NB4 (cell line): ENCODE measurements around the gene NRM.
A peak's percentile ranks its signal among the peaks of the same experiment; 100 is the strongest.

Experiments used
- DNase-seq: peaks from one replicate; pipeline ENCODE4 v3.0.0; 2010; ENCODE audit warnings: low read depth
- H3K4me3 ChIP-seq: one replicate; pipeline ENCODE4 v1.5.1; 2011; ENCODE audit warnings: mild to moderate bottlenecking, low read depth, low read length, moderate library complexity
- MAX ChIP-seq: IDR thresholded peaks from 2 replicates; pipeline ENCODE4 v1.6.1; 2011; ENCODE audit warnings: low read depth, low read length
- MYC ChIP-seq: IDR thresholded peaks from 2 replicates; pipeline ENCODE4 v1.6.1; 2011; ENCODE audit warnings: low read depth, low read length
- POLR2A ChIP-seq: IDR thresholded peaks from 2 replicates; pipeline ENCODE4 v1.6.1; 2011; ENCODE audit warnings: mild to moderate bottlenecking; ENCODE audit not compliant: insufficient read length; ENCODE audit errors: extremely low read depth
- TF ChIP-seq, protein P1 (sequence below): IDR thresholded peaks from one replicate; pipeline ENCODE4 v1.5.1; 2012; ENCODE audit warnings: low read depth, low read length

Gene NRM

DNA sequence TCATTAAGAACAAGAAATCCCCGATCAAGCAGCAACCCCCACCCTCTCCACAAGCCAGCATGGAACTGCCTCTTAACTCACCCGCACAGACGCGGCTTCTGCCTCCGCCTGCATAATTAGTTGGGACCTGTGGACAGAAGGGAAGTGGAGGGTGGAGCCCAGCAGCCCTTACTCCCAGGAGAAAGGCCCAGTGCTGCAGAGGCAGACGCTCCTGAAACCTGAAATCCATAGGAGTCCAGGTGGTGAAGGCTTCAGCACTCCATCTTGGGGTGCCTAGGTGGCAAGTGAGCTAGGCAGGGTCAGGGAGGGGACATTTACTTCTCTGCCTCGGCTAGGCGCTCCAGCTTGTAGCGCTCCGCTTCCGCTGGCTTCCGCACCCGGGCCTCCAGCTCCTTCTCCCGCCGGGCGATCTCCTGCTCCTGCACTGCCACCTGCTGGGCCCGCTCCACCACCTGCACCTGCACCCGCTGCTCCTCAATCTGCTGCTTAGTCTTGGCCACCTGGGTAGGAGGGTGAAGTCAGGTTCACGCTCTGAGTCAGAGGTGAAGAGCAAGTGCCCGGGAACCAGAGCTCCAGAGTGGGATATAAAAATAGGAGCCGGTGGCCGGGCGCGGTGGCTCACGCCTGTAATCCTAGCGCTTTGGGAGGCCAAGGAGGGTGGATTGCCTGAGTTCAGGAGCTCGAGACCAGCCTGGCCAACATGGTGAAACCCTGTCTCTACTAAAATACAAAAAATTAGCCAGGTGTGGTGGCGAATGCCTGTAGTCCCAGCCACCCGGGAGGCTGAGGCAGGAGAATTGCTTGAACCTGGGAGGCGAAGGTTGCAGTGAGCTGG, 40.0 kb upstream of the NRM start:
- no peak overlapping the region for H3K4me3 ChIP-seq
- DNase-seq: peak; percentile 78

GRCh38 chr6:30727920-30728553, 37.3 kb upstream of the NRM start:
- H3K4me3 ChIP-seq: no peak overlapping the region
- TF ChIP-seq, protein P1, sequence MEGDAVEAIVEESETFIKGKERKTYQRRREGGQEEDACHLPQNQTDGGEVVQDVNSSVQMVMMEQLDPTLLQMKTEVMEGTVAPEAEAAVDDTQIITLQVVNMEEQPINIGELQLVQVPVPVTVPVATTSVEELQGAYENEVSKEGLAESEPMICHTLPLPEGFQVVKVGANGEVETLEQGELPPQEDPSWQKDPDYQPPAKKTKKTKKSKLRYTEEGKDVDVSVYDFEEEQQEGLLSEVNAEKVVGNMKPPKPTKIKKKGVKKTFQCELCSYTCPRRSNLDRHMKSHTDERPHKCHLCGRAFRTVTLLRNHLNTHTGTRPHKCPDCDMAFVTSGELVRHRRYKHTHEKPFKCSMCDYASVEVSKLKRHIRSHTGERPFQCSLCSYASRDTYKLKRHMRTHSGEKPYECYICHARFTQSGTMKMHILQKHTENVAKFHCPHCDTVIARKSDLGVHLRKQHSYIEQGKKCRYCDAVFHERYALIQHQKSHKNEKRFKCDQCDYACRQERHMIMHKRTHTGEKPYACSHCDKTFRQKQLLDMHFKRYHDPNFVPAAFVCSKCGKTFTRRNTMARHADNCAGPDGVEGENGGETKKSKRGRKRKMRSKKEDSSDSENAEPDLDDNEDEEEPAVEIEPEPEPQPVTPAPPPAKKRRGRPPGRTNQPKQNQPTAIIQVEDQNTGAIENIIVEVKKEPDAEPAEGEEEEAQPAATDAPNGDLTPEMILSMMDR: no peak
- TF ChIP-seq MAX (no peak), POLR2A (no peak), MYC (no peak)
- peak; percentile 38 for DNase-seq

More for the DNA sequence above, 40.0 kb upstream of the NRM start:
- TF ChIP-seq, protein P1: peak; percentile 61
- no peak for TF ChIP-seq POLR2A

DNA sequence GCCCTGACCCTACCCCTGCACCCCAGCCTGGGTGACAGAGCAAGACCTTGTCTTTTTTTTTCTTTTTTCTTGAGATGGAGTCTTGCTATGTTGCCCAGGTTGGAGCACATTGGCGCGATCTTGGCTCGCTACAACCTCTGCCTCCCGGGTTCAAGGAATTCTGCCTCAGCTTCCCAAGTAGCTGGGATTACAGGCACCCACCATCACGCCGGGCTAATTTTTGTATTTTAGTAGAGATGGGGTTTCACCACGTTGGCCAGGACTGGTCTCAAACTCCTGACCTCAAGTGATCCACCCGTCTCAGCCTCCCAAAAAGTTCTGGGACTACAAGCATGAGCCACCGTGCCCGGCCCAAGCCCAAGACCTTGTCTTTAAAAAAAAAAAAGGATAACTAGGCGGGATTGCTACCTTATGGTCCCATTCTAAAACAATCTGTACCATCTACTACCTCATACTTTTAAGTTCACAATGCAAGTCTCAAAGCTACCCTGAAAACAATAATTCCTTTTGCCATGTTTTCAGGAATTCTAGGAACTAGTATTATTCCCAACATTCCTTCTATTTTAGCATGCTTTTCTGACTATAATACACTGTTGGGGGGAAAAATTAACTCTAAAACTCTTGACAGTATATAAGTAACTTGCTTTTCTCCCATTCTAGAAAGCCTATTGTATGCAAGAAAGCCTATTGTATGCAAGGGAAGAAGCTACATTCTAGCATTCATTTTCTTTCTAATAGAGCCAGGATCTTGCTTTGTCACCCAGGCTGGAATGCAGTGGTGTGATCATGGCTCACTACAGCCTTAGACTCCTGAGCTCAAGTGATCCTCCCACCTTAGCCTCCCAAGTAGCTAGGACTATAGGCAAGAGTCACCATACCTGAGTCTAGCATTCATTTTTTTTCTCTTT, 36.0 kb upstream of the NRM start:
- no peak overlapping the region for H3K4me3 ChIP-seq
- DNase-seq: no peak
- TF ChIP-seq MAX (no peak), POLR2A (no peak), MYC (no peak)
- TF ChIP-seq, protein P1: no peak

DNA sequence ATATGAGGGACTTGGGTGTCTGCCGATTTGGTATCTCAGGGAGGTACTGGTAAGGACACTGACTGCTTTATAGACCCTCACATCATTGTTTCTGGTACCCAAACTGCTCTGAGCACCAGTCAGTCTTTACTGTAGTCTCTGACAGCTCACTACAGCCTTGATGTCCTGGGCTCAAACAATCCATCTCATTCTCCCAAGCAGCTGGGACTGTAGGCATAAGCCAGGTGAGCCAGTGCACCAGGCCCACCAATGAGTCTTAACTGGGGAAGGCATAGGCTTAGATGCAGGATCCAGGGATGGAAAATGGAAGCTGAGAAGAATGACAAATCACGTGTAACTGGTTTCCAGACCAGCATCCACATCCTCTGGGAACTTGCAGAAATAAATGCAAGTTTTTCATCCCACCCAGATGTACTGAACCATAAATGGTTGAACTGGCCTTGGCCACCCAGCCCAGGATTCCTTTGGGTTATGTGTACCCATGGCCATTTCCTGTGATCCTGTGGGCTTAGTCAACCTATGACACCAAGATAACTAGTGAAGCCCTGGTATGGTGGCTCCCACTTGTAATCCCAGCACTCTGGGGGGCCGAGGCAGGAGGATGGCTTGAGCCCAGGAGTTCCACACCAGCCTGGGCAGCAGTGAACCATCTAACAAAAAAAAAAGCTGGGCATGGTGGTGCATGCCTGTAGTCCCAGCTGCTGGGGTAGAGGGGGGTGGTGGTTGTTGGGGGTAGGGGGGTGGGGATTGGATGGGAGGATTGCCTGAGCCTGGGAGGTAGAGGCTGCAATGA, 35.1 kb upstream of the NRM start:
- peak; percentile 54 for DNase-seq
- H3K4me3 ChIP-seq: no peak overlapping the region
- TF ChIP-seq MYC (no peak), POLR2A (no peak), MAX (no peak)
- TF ChIP-seq, protein P1: no peak
